HG03064 (cell line): Measurements from ENCODE around the gene CD47.

ENCODE experiments used
- ATAC-seq: cut with Tn5 transposase; IDR thresholded peaks from one replicate; pipeline ENCODE4 v1.9.1; 2021; ENCODE audit warnings: low read depth; ENCODE audit not compliant: unreplicated experiment

Gene CD47

DNA sequence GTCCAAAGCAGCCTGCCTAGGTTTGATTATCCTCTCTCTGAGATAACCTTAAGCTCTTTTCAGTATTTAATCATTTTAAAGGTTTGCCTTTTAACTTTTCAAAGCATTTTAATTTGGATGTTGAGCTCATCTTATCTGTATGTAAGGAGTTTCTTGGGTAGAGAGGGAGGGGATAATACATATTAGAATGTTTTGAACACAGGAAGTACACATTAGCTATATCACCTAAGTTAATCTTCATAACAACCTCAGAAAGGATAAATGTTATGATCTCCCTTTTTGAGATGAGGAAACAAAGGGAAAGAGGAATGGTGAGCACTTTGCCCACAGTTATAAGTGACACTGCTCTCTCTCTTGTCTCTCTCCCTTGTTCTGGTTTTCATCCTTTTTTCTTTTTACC is 2.2 kb upstream of the CD47 start:
- ATAC-seq = no peak

GRCh38 chr3:108092501-108092900 is 1.7 kb upstream of the CD47 start:
- no peak for ATAC-seq

DNA sequence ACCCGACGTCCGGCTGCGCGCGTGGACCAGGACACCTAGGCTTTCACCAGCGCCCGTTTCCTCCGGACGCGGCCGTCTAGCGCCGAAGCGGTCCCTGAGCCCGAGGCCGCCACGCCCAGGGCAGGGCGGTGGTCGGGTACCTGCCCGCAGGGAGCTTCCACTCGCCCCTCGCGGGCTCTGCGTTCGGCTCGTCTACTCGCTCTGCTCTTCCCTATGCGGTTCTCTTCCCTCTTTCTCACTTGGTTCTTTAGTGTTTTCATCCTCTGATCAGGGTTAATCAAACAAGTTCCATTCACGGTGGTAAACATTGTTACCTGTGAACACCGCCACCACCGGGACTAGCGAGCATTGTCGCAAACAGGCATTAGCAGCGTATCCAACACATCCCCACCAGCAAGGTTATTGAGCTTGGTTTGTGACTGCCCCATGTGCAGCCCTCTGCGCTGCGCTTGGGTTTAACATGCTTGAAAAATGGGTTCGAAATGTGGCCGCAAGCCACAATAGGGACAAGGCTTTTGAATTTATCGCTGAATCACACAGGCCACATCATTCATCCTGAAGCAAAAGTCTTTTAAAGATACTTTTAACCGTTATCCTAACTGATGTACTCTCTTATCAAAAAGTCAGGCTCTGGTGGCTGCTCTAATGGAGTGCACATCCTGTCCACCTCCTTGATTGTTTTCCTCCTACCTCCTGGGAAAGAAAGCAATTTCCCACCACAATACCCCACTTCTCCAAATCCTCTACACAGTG is 843 bp upstream of the CD47 start:
- ATAC-seq = no peak

- no peak for ATAC-seq
These were observed 656 bp downstream of the CD47 start for GRCh38 chr3:108090049-108090700.

GRCh38 chr3:108089579-108089978 is 1.3 kb downstream of the CD47 start:
- no peak for ATAC-seq

DNA sequence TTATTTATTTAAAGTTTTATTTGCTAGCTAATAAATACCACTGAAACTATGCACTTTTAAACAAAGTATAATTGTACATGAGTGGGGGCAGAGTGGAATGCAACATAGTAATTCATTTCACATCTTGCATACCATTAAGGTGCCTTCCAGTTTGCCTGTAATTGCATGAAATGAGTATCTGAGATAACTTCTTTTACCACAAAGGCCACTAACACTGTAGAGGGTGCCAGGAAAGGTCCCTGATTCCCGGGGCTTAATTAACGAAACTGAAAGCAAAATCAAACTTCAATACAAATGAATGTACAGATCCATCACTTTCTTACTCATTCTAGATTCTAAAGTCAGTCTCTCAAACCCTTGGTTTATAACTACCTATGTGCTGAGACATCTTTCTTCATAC is 2.1 kb downstream of the CD47 start:
- ATAC-seq = no peak

DNA sequence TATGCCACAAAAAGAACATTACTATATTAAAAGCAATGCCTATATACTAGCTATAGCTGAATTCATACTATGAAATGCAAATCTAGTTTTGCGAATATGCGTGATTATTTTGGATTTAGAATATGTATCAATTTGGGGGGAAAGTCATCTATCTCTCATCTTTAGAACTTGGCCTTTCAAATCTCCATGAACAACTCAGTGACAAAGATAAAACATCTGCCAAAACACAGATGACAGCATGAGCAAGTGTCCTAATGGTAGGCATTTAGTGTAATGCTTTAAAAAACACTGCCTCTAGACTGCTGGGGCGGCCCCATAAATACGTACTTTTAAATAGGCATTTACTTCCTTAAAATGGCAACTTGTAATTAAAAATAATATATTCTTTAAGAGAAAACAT is 2.7 kb downstream of the CD47 start:
- ATAC-seq = no peak

GRCh38 chr3:108086653-108087052 is 4.2 kb downstream of the CD47 start:
- ATAC-seq = no peak

GRCh38 chr3:108085810-108086350 is 5.0 kb downstream of the CD47 start:
- ATAC-seq = no peak

DNA sequence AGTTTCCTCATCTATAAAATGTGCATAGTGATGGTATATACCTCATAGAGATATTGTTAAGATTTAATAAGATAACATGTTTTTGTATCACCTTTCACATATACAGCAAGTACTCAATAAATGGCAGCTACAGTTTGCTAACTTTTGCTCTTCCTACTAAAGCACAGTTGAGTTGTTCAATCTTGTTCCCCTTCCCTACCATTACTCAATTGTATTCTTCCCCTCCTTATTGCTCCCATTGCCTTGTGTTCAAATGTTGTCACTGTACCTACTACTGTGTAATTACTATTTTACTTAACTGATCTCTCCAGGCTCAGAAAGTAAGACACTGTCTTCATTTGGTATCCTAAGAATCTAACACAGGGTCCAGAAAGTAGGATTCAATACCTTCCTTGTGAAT is 5.5 kb downstream of the CD47 start:
- ATAC-seq = no peak

DNA sequence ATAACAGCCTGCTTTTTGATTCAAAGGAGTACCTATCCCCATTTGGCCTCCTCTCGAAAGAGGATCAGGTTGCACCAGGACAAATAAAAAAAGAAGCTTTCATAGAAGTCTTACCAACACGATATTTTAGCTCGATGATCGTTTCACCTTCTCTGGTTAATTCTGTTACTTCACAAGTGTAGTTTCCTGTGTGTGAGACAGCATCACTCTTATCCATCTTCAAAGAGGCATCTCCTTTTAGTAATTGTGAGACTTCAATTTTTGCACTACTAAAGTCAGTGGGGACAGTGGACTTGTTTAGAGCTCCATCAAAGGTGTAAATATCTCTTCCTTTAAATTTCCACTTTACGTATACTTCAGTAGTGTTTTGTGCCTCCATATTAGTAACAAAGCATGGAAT is 11.0 kb downstream of the CD47 start:
- ATAC-seq = no peak

DNA sequence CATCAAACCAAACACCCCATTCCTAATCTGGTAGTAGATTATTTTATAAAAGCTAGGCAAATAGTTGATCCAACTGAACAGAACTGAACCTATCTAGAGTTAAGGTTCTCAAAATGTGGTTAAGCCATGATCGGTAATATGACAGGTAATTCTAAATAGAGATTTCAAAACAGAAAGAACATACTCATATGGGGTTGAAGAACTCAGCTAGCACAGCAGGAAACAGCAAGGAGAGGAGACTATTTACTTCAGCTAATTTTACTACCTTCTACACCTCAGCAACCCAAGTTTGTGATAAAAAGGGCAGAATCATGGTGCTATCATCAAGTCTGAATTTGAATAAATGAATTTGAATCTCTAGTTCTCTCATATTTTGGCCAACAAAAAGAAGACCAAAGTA is 11.8 kb downstream of the CD47 start:
- ATAC-seq = no peak

- ATAC-seq = no peak
These were observed 14.3 kb downstream of the CD47 start for GRCh38 chr3:108076564-108076963.

DNA sequence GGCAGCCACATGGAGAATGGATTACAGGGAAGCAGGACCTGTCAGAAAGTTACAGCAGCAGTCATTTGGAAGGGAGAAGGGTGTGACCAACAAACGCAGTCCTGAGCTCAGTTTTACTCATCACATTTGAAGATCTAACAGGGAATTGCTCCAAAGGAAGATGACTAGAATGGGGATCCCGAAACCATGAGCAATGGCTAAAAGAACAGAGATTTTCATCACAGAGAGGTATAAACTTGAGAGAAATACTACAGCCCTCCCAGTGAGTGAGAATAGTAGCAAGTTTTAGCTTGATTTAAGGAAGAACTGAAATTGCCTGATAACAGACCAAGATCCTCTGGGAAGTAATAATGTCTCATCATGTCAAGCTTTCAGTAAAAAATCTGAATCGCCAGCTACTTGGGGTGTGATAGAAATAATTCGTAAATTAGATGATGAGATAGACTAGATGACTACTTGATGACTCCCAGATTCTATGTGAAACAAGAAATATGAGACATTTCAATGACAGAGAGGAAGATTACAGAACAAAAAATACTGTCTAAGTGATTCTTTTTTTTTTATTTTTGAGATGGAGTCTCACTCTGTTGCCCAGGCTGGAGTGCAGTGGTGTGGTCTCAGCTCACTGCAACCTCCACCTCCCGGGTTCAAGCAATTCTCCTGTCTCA is 16.9 kb downstream of the CD47 start:
- ATAC-seq = no peak

GRCh38 chr3:108071368-108071767 is 19.5 kb downstream of the CD47 start:
- ATAC-seq = no peak

- no peak for ATAC-seq
These were observed 20.5 kb downstream of the CD47 start for GRCh38 chr3:108070356-108070755.

GRCh38 chr3:108067768-108068167 is 23.1 kb downstream of the CD47 start:
- ATAC-seq = no peak

DNA sequence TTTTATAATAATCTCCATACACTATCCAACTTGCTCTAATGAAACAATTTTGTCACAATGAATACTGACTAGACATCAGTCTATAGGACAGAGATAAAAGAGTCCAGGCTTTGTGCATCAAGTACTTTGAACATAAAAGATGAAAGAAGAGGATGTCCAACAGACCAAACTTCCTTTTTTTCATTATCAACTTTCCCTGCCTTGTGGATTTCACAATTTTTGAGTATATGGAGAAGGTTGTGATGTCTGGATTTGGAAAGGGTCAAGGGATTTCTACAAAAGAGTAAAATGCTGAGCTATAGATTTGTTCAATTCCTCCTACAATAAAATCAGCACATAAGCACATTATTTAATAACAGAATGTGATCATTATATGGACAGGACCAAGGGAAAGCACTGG is 25.7 kb downstream of the CD47 start:
- ATAC-seq = no peak

GRCh38 chr3:108064293-108064887 is 26.4 kb downstream of the CD47 start:
- no peak for ATAC-seq

- ATAC-seq = no peak
These were observed 28.8 kb downstream of the CD47 start for GRCh38 chr3:108062051-108062450.

- ATAC-seq = no peak
These were observed 30.5 kb downstream of the CD47 start for GRCh38 chr3:108060331-108060730.
